ENCODE measurements around the gene PFN4. TPM values are rescaled to one million over a fixed set of nuclear protein-coding genes. Genes with fewer than 3 reads are reported as not detected.

The PFN4 gene
- total RNA-seq, 6 experiments from 2014 or later: 0.22 to 0.66 (median 0.30) TPM; not detected in 2

DNA sequence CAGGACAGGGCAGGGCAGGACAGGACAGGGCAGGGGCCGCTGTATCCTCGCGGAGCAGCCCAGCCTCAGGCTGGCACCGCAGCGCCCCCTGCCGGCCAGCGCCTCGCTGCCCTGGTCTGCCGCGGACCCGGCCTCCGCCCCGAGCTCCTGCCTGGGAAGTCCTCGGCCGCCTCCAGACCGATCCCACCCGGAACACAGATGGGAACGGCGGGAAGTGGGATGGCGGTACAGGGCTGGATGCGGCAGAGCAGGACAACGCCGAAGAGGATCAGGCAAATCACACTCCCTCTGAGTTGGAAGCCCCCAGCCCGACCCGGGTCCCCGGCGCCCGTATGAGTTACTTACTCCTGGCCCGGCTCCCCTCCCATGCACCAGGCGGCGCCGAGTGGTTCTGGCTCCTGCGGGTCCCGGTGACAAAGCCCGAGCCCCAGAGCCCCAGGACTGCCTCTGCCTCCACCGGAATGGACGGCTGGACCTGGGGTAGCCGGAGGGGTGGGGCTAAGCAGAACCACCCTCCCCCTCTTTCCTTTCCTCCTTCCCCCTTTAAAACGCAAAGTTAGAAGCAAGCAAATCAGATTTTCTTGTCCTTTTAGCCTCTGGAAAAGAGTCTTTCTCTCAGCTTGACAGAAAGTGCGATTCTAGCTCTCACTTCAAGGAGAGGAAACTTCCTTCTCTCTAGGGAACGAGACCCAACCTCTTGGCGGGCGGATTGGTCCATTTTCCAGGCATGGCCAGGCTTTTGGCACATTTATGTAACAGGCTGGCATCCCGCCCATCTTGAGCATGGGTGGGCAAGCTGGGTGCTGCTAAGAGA lies 38.5 kb downstream of the PFN4 start, which contains the start of gene TP53I3:
TSS of gene TP53I3 (minus strand) at position 449 of the 814 bp plus-strand sequence. CDS start 508 bp downstream, outside the sequence.
- no peaks in the 10 kb centered on the region for H3K36me3 ChIP-seq
- 0% methylated on average over 8 of the region's 44 CpGs for WGBS (ENCODE audit: insufficient coverage, low coverage, low lambda C conversion rate, missing lambda C conversion rate)
- intact Hi-C loops (cut with DNase I): no loop called here

DNA sequence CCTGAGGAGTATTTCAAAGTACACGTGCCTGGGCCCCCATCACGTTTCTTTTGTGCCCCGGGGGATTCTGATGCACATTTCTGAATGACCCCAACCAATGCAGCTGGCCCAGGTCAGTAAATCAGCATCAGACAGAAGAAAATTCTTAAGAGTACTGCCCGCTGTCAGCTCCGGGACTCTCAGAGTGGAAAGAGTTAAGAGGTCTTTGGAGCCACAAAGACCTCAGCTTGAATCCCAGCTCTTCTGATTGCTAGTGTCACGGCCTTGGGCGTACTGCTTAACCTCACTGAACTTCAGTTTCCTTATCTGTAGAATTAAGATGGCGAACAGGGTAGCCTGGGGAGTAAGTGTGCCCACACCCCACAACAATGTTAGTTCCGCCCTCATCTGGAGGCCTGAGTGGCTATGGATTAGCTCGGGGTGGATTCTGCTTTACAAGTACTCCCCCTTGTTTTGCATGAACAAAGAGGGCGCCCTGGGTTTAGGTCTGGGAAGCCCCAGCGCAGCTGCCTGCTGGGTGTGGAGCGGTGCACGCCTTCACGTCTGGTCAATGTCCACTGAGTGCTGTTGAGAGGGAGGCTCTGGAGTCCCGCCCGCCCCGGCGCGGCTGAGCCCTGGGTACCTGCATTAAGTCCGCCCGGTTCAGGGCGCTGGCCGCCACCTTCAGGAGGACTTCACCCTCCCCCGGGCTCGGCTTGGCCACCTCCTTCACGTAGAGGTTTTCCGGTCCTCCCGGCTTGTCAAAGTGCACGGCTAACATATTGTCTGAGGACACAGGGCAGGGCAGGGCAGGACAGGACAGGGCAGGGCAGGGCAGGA lies 39.4 kb downstream of the PFN4 start:
- Histone ChIP-seq H3K9me3 (no peaks in the 10 kb centered on the region), H3K27ac (peak overlapping the region; percentile 52 to 81 (median 72)), H3K36me3 (no peaks in the 10 kb centered on the region), H3K4me1 (peaks cover 0 to 8% (median 0%) of the 10 kb centered on the region in 4 donors), H3K27me3 (no peaks in the 10 kb centered on the region), H3K4me3 (peak overlapping the region; percentile 59 to 70 (median 63))
- 10% methylated on average over 15 of the region's 30 CpGs for WGBS (ENCODE audit: insufficient coverage, low coverage, low lambda C conversion rate, missing lambda C conversion rate)
- ATAC-seq (peak; percentile 80 to 86 (median 84)), DNase-seq (peak in 1 of 3 donors; percentile 83)
- no peak for TF ChIP-seq POLR2A (IDR thresholded peaks at IDR 0.05)
- TF ChIP-seq, protein P1, sequence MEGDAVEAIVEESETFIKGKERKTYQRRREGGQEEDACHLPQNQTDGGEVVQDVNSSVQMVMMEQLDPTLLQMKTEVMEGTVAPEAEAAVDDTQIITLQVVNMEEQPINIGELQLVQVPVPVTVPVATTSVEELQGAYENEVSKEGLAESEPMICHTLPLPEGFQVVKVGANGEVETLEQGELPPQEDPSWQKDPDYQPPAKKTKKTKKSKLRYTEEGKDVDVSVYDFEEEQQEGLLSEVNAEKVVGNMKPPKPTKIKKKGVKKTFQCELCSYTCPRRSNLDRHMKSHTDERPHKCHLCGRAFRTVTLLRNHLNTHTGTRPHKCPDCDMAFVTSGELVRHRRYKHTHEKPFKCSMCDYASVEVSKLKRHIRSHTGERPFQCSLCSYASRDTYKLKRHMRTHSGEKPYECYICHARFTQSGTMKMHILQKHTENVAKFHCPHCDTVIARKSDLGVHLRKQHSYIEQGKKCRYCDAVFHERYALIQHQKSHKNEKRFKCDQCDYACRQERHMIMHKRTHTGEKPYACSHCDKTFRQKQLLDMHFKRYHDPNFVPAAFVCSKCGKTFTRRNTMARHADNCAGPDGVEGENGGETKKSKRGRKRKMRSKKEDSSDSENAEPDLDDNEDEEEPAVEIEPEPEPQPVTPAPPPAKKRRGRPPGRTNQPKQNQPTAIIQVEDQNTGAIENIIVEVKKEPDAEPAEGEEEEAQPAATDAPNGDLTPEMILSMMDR (IDR thresholded peaks at IDR 0.05): no peak
- intact Hi-C loops (cut with DNase I): no loop called here

More for the DNA sequence above, 38.5 kb downstream of the PFN4 start, which contains the start of gene TP53I3:
- TF ChIP-seq, protein P1 (IDR thresholded peaks at IDR 0.05): peak; percentile 97 to 98 (median 98)
- peak; percentile 82 for TF ChIP-seq POLR2A (IDR thresholded peaks at IDR 0.05)
- Histone ChIP-seq H3K4me1 (peaks cover 0 to 8% (median 0%) of the 10 kb centered on the region in 4 donors), H3K9me3 (no peaks in the 10 kb centered on the region), H3K4me3 (peak within 1 kb of the TSS; percentile 59 to 70 (median 63)), H3K27ac (peak within 1 kb of the TSS; percentile 52 to 81 (median 72)), H3K27me3 (no peaks in the 10 kb centered on the region)
- ATAC-seq: peak; percentile 91 to 97 (median 96)
- peak; percentile 94 to 95 (median 94) for DNase-seq

DNA sequence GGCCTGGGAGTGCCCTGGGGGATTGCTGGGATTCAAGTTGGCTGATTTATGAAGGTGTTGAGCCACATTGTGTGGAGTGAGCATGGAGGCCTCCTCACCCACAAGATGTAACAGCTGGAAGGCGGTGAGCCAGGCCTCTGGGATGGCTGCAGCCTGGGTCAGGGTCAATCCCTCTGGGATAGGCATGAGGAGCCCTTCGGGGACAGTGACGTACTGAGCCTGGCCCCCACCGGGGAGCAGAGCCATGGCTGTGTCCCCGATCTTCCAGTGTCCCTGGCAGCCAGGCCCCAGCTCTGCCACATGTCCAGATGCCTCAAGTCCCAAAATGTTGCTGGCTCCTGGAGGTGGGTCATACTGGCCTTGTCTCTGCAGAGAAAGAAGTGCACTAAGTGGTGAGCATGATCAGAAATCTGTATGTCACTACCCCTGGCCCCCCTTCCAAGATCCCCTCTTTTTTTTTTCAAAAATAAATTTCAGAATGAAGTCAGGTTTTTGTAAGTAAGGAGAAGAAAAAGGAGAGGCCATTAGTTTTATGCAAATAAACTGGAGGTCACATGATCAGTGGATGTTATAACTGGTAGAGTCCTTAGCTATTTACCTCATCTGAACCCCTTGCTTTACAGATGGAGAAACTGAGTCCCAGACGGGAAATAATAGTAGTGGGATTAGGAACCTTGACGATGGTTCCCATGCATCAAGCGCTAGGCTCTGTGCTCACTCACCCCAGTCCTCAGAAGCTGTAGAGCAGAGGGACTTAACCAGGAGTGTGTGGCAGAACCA lies 40.2 kb downstream of the PFN4 start:
- intact Hi-C loops (cut with DNase I): no loop called here
- no peak overlapping the region for H3K4me3 ChIP-seq

More for the DNA sequence above, 40.2 kb downstream of the PFN4 start:
- Histone ChIP-seq H3K4me1 (peaks cover 0 to 8% (median 0%) of the 10 kb centered on the region in 4 donors), H3K27me3 (no peaks in the 10 kb centered on the region), H3K27ac (peak overlapping the region in 1 of 3 donors; percentile 81), H3K9me3 (no peaks in the 10 kb centered on the region), H3K36me3 (no peaks in the 10 kb centered on the region)
- TF ChIP-seq, protein P1 (IDR thresholded peaks at IDR 0.05): no peak
- TF ChIP-seq POLR2A (IDR thresholded peaks at IDR 0.05): no peak
- ATAC-seq (no peak), DNase-seq (no peak)
- 85% methylated on average over 3 of the region's 8 CpGs for WGBS (ENCODE audit: insufficient coverage, low coverage, low lambda C conversion rate, missing lambda C conversion rate)
